ENCODE data around the gene OASL.

- TF ChIP-seq POLR2AphosphoS5 (IDR thresholded peaks at IDR 0.05) (no peak), POLR2A (IDR thresholded peaks at IDR 0.05) (no peak), CTCF (IDR thresholded peaks at IDR 0.05) (no peak)
Measured at GRCh38 chr12:120996133-120996746, 42.8 kb downstream of the OASL start.

Data from upper lobe of left lung (tissue), 4 donors.